Epidermal melanocyte (primary cell): ENCODE measurements around the gene STH.
"Not testable (repeated sequence)": the region's sequence is repeated elsewhere in the genome, so short reads cannot be mapped to it uniquely, and the experiment has no call there.

Source experiments
- DNase-seq: peaks from one replicate; pipeline ENCODE4 v3.0.0; 2011; ENCODE audit warnings: low spot score; ENCODE audit not compliant: insufficient read length

STH gene

GRCh38 chr17:46003907-46004748, 5.1 kb downstream of the STH start:
- DNase-seq = peak; percentile 15

GRCh38 chr17:46006082-46006481, 7.0 kb downstream of the STH start:
- DNase-seq = not testable (repeated sequence)

GRCh38 chr17:46007461-46007965, 8.5 kb downstream of the STH start:
- peak; percentile 13 for DNase-seq

- DNase-seq = no peak
Observed at GRCh38 chr17:46008591-46008990, 9.5 kb downstream of the STH start.

- DNase-seq = no peak
Observed at GRCh38 chr17:46009681-46010596, 10.9 kb downstream of the STH start.

GRCh38 chr17:46010597-46011186, 11.6 kb downstream of the STH start:
- DNase-seq = no peak

- DNase-seq = no peak
Observed at GRCh38 chr17:46011711-46012505, 12.9 kb downstream of the STH start.

- no peak for DNase-seq
Observed at GRCh38 chr17:46012506-46013079, 13.5 kb downstream of the STH start.

- no peak for DNase-seq
Observed at GRCh38 chr17:46013127-46013501, 14.1 kb downstream of the STH start.

- DNase-seq = no peak
Observed at GRCh38 chr17:46013502-46014165, 14.6 kb downstream of the STH start.

- not testable (repeated sequence) for DNase-seq
Observed at GRCh38 chr17:46019408-46019925, 20.4 kb downstream of the STH start.

- no peak for DNase-seq
Observed at GRCh38 chr17:46020023-46020761, 21.1 kb downstream of the STH start.

GRCh38 chr17:46020998-46021397, 21.9 kb downstream of the STH start:
- DNase-seq = no peak

- not testable (repeated sequence) for DNase-seq
Observed at GRCh38 chr17:46023366-46023765, 24.3 kb downstream of the STH start.

- no peak for DNase-seq
Observed at GRCh38 chr17:46023783-46024388, 24.8 kb downstream of the STH start.

GRCh38 chr17:46024590-46024989, 25.5 kb downstream of the STH start:
- DNase-seq = no peak

GRCh38 chr17:46025060-46025459, 26.0 kb downstream of the STH start:
- DNase-seq = no peak

- no peak for DNase-seq
Observed at GRCh38 chr17:46025510-46026165, 26.6 kb downstream of the STH start.
